K562 (cell line): ENCODE results near the gene KIAA0825. TPM values are rescaled to one million over a fixed set of nuclear protein-coding genes. Genes with fewer than 3 reads are reported as not detected.

Experiments
- ATAC-seq: fragments of 200-7000 bp; cut with Tn5 transposase; 3 replicates; pipeline ENCODE4 v1.9.1; 2020; ENCODE audit warnings: moderate library complexity
- BruUV-seq: library from RNA; stranded (reverse); fragments of 400-500 nt; replicated peaks from 2 replicates; lab custom pipeline; 2021; lab: Mats Ljungman, UMichigan
- CTCF ChIA-PET: fragments of 300-600 bp; formaldehyde crosslinking; extraction: SDS; loops from one replicate; lab custom pipeline; 2021; ENCODE audit warnings: low intra/inter-chr PET ratio; lab: Yijun Ruan, JAX
- POLR2A ChIA-PET: fragments of 300-600, 350-650 bp; sonication (Branson Sonifier 250); formaldehyde crosslinking; extraction: SDS; loops from one replicate; lab custom pipeline; 2021; ENCODE audit warnings: antibody characterized with exemption, inconsistent platforms; lab: Yijun Ruan, JAX
- DNase-seq, 4 experiments: peaks; one replicate each; pipeline versions ENCODE4 v3.0.0 to v3.0.0-alpha.2; 2011 to 2018; ENCODE audit warnings: low spot score in 3 of 4, mixed read lengths in 3 of 4; ENCODE audit errors: extremely low read depth in 1 of 4
- FAIRE-seq: peaks from 2 replicates; lab custom pipeline; 2011; peaks lifted over from hg19 to GRCh38; lab: Jason Lieb, UNC
- H2AFZ ChIP-seq: 2 replicates; pipeline ENCODE4 v1.6.0; 2011; ENCODE audit warnings: low read depth, low read length, control low read depth, inconsistent platforms
- H3K27ac ChIP-seq: fragments of 200-600 bp; 3 replicates; pipeline ENCODE4 v1.8.0; 2011; ENCODE audit warnings: low read depth, mild to moderate bottlenecking, control low read depth, inconsistent platforms, low read length, moderate library complexity, mixed read lengths; ENCODE audit errors: extremely low read depth
- H3K27me3 ChIP-seq, 2 experiments: fragments of 300-600 bp in 1 of 2; 2 replicates in 1 of 2; 3 replicates in 1 of 2; pipeline versions ENCODE4 v1.6.0 to v1.8.0; 2011; ENCODE audit warnings: inconsistent platforms in 2 of 2, low read length in 2 of 2, mild to moderate bottlenecking in 1 of 2, mixed read lengths in 1 of 2, moderate library complexity in 1 of 2; ENCODE audit not compliant: control insufficient read depth in 2 of 2, insufficient read depth in 2 of 2
- H3K36me3 ChIP-seq: fragments of 300-600 bp; 3 replicates; pipeline ENCODE4 v1.8.0; 2011; ENCODE audit warnings: mild to moderate bottlenecking, low read length, inconsistent platforms; ENCODE audit not compliant: control insufficient read depth, insufficient read depth
- H3K4me1 ChIP-seq, 2 experiments: fragments of 200-600 bp in 1 of 2; replicated peaks in 1 of 2; 2 replicates in 1 of 2; 3 replicates in 1 of 2; pipeline versions ENCODE4 v1.5.1 to v1.8.0; 2011; ENCODE audit warnings: inconsistent platforms in 2 of 2, low read length in 2 of 2, mild to moderate bottlenecking in 1 of 2, mixed read lengths in 1 of 2, moderate library complexity in 1 of 2; ENCODE audit not compliant: control insufficient read depth in 2 of 2, insufficient read depth in 2 of 2
- H3K4me2 ChIP-seq: 2 replicates; pipeline ENCODE4 v1.6.1; 2011; ENCODE audit warnings: low read length, control low read depth, inconsistent platforms, mixed read lengths; ENCODE audit not compliant: insufficient read depth
- H3K4me3 ChIP-seq: fragments of 200-600 bp; sonication (generic), shearing (Covaris generic); 2 replicates; pipeline ENCODE4 v1.5.1; 2016; ENCODE audit warnings: control low read depth, inconsistent platforms
- H3K79me2 ChIP-seq: fragments of 200-600 bp; 3 replicates; pipeline ENCODE4 v1.8.0; 2011; ENCODE audit warnings: low read length, inconsistent platforms; ENCODE audit not compliant: control insufficient read depth, insufficient read depth
- H3K9ac ChIP-seq, 2 experiments: 2 replicates each; pipeline versions ENCODE4 v1.6.0 to v1.6.1; 2011; ENCODE audit warnings: low read depth in 2 of 2, low read length in 2 of 2, control low read depth in 1 of 2, inconsistent platforms in 1 of 2, mild to moderate bottlenecking in 1 of 2, mixed read lengths in 1 of 2; ENCODE audit not compliant: insufficient read depth in 1 of 2
- H3K9me1 ChIP-seq: one replicate; pipeline ENCODE4 v1.6.0; 2011; ENCODE audit warnings: inconsistent platforms, mild to moderate bottlenecking, low read length, moderate library complexity; ENCODE audit not compliant: control insufficient read depth, insufficient read depth
- H3K9me3 ChIP-seq: replicated peaks from 2 replicates; pipeline ENCODE4 v1.5.1; 2011; ENCODE audit warnings: low read depth, low read length, inconsistent platforms; ENCODE audit not compliant: control insufficient read depth, insufficient read depth
- H4K20me1 ChIP-seq: replicated peaks from 2 replicates; pipeline ENCODE4 v1.6.1; 2011; ENCODE audit warnings: low read length, inconsistent platforms, mixed read lengths; ENCODE audit not compliant: control insufficient read depth, insufficient read depth
- NBN ChIP-seq: fragments of 450-650 bp; IDR thresholded peaks from 2 replicates; pipeline ENCODE4 v1.6.1; 2016; ENCODE audit warnings: low read depth, mild to moderate bottlenecking
- ZNF316 ChIP-seq: fragments of 450-650 bp; IDR thresholded peaks from 2 replicates; pipeline ENCODE4 v1.6.1; 2016
- WGBS: fragments of 100-300 bp; shearing (Covaris generic); methylation state at CpG from one replicate; pipeline ENCODE4 v1.1.6; 2016; ENCODE audit warnings: low coverage, mixed read lengths; ENCODE audit not compliant: insufficient coverage; ENCODE audit errors: missing lambda C conversion rate; 5-methylcytosine and 5-hydroxymethylcytosine counted together
- in situ Hi-C: fragments of 300-500 bp; cut with MboI; formaldehyde crosslinking; loops from 4 replicates; pipeline ENCODE4 v1.15.0; 2018; ENCODE audit warnings: inconsistent platforms, mixed read lengths
- intact Hi-C: fragments of 100-400 bp; cut with micrococcal nuclease; formaldehyde crosslinking; loops from 2 replicates; pipeline ENCODE4 v1.14.2; 2022
- polyA plus RNA-seq, 8 experiments: library from polyadenylated mRNA; depleted of rRNA in 4 of 8; stranded (reverse) in 5 of 8; unstranded in 3 of 8; fragments of >200 nt; fragmentation: Nextera tagmentation in 2 of 8; fragmentation: Illumina TruSeq in 1 of 8; extraction: Ambion mirVana in 2 of 8; extraction: Trizol in 1 of 8; gene quantifications; 2 replicates each; pipeline versions ENCODE4 v1.2.1 to v1.2.3, GENCODE V29; 2011 to 2014; ENCODE audit warnings: inconsistent platforms in 1 of 8, missing spikeins in 1 of 8
- total RNA-seq, 7 experiments: library from RNA; depleted of rRNA in 6 of 7; stranded (reverse); fragments of >200 nt in 6 of 7; fragmentation: Illumina TruSeq in 2 of 7; extraction: Trizol in 2 of 7; gene quantifications; 2 replicates each; pipeline versions ENCODE4 v1.2.1 to v1.2.3, GENCODE V29; 2011 to 2021; ENCODE audit warnings: low replicate concordance in 1 of 7
- TF ChIP-seq, protein P1 (sequence below), 2 experiments: fragments of 450-650 bp in 1 of 2; sonication (generic) in 1 of 2; formaldehyde crosslinking in 1 of 2; IDR thresholded peaks; 2 replicates each; pipeline versions ENCODE4 v1.7.1 to v1.9.0; 2016 to 2022; ENCODE audit warnings: inconsistent platforms in 1 of 2, mild to moderate bottlenecking in 1 of 2, missing genetic modification reagents in 1 of 2

KIAA0825 gene
- total and polyA plus RNA-seq, 9 of the 15 experiments (the other 6 are each of a cell fraction or from before 2014, with no cell fraction given) = 0.05 to 0.36 (median 0.16) TPM; not detected in 1

DNA sequence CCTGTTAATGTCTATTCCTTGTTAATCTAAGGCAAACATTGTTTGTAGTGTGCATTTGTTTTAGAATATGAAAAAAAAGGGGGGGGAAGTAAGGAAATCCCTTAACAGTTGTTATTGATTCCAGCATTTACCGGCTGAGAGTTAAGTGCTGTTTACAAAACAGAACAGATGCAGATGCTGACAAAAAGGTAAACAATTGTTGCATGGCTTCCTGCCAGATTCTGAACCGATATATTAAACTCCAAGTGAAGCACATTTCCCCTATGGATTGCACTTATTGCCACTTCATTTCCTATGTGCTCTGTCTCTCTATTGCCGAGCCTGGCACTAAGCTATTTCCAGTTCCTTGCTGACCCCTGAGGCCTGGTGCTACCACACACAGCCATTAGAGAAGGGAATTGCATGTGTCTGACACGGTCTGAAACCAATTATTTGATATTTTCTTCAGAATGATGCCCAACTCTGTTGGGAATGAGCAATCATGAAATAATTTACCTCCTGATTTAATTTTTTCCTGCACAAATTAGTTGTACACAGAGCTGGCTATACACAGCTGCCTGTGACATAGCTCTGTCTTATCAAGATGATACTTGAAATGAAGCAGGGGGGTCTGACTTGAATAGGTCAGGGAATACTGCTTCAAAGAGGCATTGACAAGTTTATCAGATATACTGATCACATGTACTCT is 109.8 kb downstream of the KIAA0825 start:
- no peaks in the 10 kb centered on the region for H3K9me1 ChIP-seq
- FAIRE-seq (no peak), DNase-seq (no peak), ATAC-seq (no peak)
- intact Hi-C loops = no loop called here
- H3K79me2 ChIP-seq = no peaks in the 10 kb centered on the region
- no peaks in the 10 kb centered on the region for H4K20me1 ChIP-seq
- no TSS peak for BruUV-seq
- H2AFZ ChIP-seq = no peak overlapping the region
- H3K27ac ChIP-seq = no peak overlapping the region
- 0% methylated on average over 4 of the region's 4 CpGs for WGBS
- ChIA-PET POLR2A (interaction anchor here (0.9 kb wide), 1 partner anchor 15 kb away, joined by 3 read pairs; no protein-coding TSS in a partner anchor), CTCF (no interaction called here)
- in situ Hi-C loops = no loop called here
- no peaks in the 10 kb centered on the region for H3K9me3 ChIP-seq
- H3K4me2 ChIP-seq = no peak overlapping the region
- H3K9ac ChIP-seq = no peak overlapping the region
- H3K4me1 ChIP-seq = no peaks in the 10 kb centered on the region
- H3K4me3 ChIP-seq = no peak overlapping the region
- no peaks in the 10 kb centered on the region for H3K36me3 ChIP-seq
- no peaks in the 10 kb centered on the region for H3K27me3 ChIP-seq
- no peak for TF ChIP-seq NBN
- TF ChIP-seq ZNF316 = no peak
- TF ChIP-seq, protein P1, sequence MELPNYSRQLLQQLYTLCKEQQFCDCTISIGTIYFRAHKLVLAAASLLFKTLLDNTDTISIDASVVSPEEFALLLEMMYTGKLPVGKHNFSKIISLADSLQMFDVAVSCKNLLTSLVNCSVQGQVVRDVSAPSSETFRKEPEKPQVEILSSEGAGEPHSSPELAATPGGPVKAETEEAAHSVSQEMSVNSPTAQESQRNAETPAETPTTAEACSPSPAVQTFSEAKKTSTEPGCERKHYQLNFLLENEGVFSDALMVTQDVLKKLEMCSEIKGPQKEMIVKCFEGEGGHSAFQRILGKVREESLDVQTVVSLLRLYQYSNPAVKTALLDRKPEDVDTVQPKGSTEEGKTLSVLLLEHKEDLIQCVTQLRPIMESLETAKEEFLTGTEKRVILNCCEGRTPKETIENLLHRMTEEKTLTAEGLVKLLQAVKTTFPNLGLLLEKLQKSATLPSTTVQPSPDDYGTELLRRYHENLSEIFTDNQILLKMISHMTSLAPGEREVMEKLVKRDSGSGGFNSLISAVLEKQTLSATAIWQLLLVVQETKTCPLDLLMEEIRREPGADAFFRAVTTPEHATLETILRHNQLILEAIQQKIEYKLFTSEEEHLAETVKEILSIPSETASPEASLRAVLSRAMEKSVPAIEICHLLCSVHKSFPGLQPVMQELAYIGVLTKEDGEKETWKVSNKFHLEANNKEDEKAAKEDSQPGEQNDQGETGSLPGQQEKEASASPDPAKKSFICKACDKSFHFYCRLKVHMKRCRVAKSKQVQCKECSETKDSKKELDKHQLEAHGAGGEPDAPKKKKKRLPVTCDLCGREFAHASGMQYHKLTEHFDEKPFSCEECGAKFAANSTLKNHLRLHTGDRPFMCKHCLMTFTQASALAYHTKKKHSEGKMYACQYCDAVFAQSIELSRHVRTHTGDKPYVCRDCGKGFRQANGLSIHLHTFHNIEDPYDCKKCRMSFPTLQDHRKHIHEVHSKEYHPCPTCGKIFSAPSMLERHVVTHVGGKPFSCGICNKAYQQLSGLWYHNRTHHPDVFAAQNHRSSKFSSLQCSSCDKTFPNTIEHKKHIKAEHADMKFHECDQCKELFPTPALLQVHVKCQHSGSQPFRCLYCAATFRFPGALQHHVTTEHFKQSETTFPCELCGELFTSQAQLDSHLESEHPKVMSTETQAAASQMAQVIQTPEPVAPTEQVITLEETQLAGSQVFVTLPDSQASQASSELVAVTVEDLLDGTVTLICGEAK (IDR thresholded peaks at IDR 0.05) = no peak
- TF ChIP-seq, protein P1 (CRISPR knock-in tag; IDR thresholded peaks at IDR 0.05) = no peak
